Testis (tissue), 2 donors: Measurements from ENCODE around the gene BABAM2.

ENCODE experiments used
- POLR2A ChIP-seq: fragments of 450-650 bp; IDR thresholded peaks from one replicate; pipeline ENCODE4 v1.6.1; 2017; ENCODE audit warnings: antibody characterized with exemption, mild to moderate bottlenecking, moderate library complexity
- TF ChIP-seq, protein P1 (sequence below), 3 experiments: fragments of 450-650 bp in 2 of 3; fragments of 200-600 bp in 1 of 3; sonication (generic) in 1 of 3; IDR thresholded peaks; one replicate each; pipeline ENCODE4 v1.5.1; 2016 to 2019; ENCODE audit warnings: antibody characterized with exemption in 3 of 3, mild to moderate bottlenecking in 2 of 3, moderate library complexity in 1 of 3

DNA sequence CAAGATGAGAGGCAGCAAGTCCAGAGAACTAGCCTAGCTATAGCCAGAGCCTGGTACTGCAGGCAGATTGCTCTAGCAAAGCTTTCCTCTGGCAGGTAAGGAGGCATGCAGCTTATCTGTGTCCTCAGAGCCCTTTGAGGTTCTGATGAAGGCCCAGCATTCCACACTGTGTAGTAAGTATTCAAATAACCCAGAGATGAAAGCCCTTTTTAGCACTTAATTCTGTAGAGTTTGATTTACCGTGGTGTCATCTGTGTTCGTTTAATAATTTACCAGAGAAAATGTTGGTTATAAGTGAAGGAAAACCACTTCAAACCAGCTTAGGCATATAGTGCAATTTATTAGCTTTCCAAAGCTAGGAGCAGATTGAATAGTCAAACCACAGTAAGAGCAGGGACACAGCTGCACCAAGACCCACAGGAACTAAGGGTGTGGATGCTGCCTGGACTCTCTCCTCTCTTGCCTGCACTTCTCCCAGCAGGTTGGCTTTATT, 226.6 kb downstream of the BABAM2 start:
- TF ChIP-seq POLR2A: no peak
- TF ChIP-seq, protein P1, sequence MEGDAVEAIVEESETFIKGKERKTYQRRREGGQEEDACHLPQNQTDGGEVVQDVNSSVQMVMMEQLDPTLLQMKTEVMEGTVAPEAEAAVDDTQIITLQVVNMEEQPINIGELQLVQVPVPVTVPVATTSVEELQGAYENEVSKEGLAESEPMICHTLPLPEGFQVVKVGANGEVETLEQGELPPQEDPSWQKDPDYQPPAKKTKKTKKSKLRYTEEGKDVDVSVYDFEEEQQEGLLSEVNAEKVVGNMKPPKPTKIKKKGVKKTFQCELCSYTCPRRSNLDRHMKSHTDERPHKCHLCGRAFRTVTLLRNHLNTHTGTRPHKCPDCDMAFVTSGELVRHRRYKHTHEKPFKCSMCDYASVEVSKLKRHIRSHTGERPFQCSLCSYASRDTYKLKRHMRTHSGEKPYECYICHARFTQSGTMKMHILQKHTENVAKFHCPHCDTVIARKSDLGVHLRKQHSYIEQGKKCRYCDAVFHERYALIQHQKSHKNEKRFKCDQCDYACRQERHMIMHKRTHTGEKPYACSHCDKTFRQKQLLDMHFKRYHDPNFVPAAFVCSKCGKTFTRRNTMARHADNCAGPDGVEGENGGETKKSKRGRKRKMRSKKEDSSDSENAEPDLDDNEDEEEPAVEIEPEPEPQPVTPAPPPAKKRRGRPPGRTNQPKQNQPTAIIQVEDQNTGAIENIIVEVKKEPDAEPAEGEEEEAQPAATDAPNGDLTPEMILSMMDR (IDR thresholded peaks at IDR 0.05): no peak
